Breast epithelium (tissue), 3 donors: Measurements from ENCODE around the gene STOX2.

ENCODE experiments used
- POLR2A ChIP-seq: fragments of 450-650 bp; IDR thresholded peaks from one replicate; pipeline ENCODE4 v1.6.1; 2016; ENCODE audit warnings: antibody characterized with exemption, mild to moderate bottlenecking, moderate library complexity
- POLR2AphosphoS5 ChIP-seq, 3 donors: sonication (generic); formaldehyde crosslinking; IDR thresholded peaks; one replicate each; pipeline ENCODE4 v1.6.1; 2017; ENCODE audit warnings: antibody characterized with exemption in 3 of 3
- TF ChIP-seq, protein P1 (sequence below), 3 donors: fragments of 450-650 bp; IDR thresholded peaks; one replicate each; pipeline ENCODE4 v1.5.1; 2016 to 2017; ENCODE audit warnings: antibody characterized with exemption in 3 of 3, mild to moderate bottlenecking in 3 of 3, moderate library complexity in 3 of 3

DNA sequence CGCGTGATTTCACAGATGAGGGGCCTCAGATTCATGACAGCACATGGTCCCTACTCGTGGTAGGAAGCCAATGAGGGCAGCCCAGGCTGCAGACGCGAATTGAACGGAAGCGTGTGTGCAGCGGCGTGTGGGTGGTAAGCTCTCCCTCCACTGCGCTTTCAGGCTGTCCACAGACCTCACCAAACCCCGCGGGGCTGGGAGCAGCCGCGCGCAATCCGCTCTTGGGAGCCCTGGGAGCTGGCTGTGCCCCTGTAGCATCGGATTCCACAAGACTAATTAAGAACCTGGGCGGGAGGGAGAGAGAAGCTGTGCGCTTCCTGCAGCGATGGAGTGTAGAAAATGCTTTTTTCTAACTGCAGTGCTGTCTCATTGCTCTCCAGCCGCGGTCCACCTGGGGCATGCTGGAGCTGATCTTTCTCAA, 134.9 kb downstream of the STOX2 start:
- TF ChIP-seq, protein P1, sequence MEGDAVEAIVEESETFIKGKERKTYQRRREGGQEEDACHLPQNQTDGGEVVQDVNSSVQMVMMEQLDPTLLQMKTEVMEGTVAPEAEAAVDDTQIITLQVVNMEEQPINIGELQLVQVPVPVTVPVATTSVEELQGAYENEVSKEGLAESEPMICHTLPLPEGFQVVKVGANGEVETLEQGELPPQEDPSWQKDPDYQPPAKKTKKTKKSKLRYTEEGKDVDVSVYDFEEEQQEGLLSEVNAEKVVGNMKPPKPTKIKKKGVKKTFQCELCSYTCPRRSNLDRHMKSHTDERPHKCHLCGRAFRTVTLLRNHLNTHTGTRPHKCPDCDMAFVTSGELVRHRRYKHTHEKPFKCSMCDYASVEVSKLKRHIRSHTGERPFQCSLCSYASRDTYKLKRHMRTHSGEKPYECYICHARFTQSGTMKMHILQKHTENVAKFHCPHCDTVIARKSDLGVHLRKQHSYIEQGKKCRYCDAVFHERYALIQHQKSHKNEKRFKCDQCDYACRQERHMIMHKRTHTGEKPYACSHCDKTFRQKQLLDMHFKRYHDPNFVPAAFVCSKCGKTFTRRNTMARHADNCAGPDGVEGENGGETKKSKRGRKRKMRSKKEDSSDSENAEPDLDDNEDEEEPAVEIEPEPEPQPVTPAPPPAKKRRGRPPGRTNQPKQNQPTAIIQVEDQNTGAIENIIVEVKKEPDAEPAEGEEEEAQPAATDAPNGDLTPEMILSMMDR (IDR thresholded peaks at IDR 0.05): no peak
- TF ChIP-seq POLR2AphosphoS5 (IDR thresholded peaks at IDR 0.05): no peak
- no peak for TF ChIP-seq POLR2A
